Transverse colon (tissue), 4 donors: ENCODE data around the gene RORB. TPM values are rescaled to one million over a fixed set of nuclear protein-coding genes. Genes with fewer than 3 reads are reported as not detected.

Experiments
- DNase-seq: peaks from one replicate; pipeline ENCODE4 v3.0.0-alpha.2; 2019
- H3K27ac ChIP-seq, 4 donors: fragments of 200-600 bp; sonication (generic); 2 replicates each; pipeline ENCODE4 v1.5.1; 2016 to 2018; ENCODE audit warnings: inconsistent platforms in 4 of 4
- H3K27me3 ChIP-seq: fragments of 200-600 bp; sonication (generic); 2 replicates; pipeline ENCODE4 v1.5.1; 2017; ENCODE audit warnings: inconsistent platforms
- H3K36me3 ChIP-seq, 4 donors: fragments of 200-600 bp; sonication (generic); 2 replicates each; pipeline ENCODE4 v1.5.1; 2017 to 2019; ENCODE audit warnings: inconsistent platforms in 4 of 4
- H3K4me1 ChIP-seq, 4 donors: fragments of 200-600 bp; sonication (generic); 2 replicates each; pipeline ENCODE4 v1.5.1; 2017 to 2020; ENCODE audit warnings: inconsistent platforms in 4 of 4
- H3K4me3 ChIP-seq, 4 donors: fragments of 200-600 bp; sonication (generic); 1 replicate in 1 of 4; 2 replicates in 3 of 4; pipeline versions ENCODE4 v1.5.1 to v1.6.1; 2017 to 2019; ENCODE audit warnings: inconsistent platforms in 4 of 4
- H3K9me3 ChIP-seq, 2 donors: fragments of 200-600 bp; sonication (generic); 2 replicates each; pipeline ENCODE4 v1.5.1; 2017 to 2019; ENCODE audit warnings: inconsistent platforms in 2 of 2
- CTCF ChIP-seq, 5 experiments: fragments of 200-600 bp in 3 of 5; fragments of 450-650 bp in 2 of 5; sonication (generic) in 3 of 5; IDR thresholded peaks; 1 replicate in 2 of 5; 2 replicates in 3 of 5; pipeline ENCODE4 v1.5.1; 2016 to 2017; ENCODE audit warnings: antibody characterized with exemption in 5 of 5, inconsistent platforms in 3 of 5, mild to moderate bottlenecking in 2 of 5, moderate library complexity in 1 of 5
- EP300 ChIP-seq: sonication (generic); formaldehyde crosslinking; IDR thresholded peaks from one replicate; pipeline ENCODE4 v1.6.1; 2017; ENCODE audit warnings: antibody characterized with exemption, low read depth
- POLR2A ChIP-seq: fragments of 450-650 bp; IDR thresholded peaks from one replicate; pipeline ENCODE4 v1.6.1; 2016; ENCODE audit warnings: antibody characterized with exemption, mild to moderate bottlenecking, moderate library complexity
- POLR2AphosphoS5 ChIP-seq, 3 donors: sonication (generic); formaldehyde crosslinking; IDR thresholded peaks; one replicate each; pipeline ENCODE4 v1.6.1; 2016; ENCODE audit warnings: antibody characterized with exemption in 3 of 3
- WGBS, 2 donors: methylation state at CpG; one replicate each; pipeline ENCODE4 v1.1.5; 2018; ENCODE audit warnings: low coverage in 1 of 2; 5-methylcytosine and 5-hydroxymethylcytosine counted together
- in situ Hi-C, 4 donors: fragments of 200-750 bp; cut with MboI; loops; one replicate each; pipeline versions ENCODE4 v1.15.0 to v1.15.1; 2017; ENCODE audit warnings: low sequenced_read_pairs in 3 of 4, low pct_ligation_motif_present in 1 of 4, low pct_unique_long_range_greater_than_20kb in 1 of 4
- intact Hi-C: fragments of 100-400 bp; cut with DNase I; formaldehyde crosslinking; loops from one replicate; pipeline ENCODE4 v1.15.1; 2023; ENCODE audit warnings: low total_unique reads
- total RNA-seq, 4 donors: library from RNA; depleted of rRNA; stranded (reverse); fragments of >200 nt; gene quantifications; one replicate each; pipeline ENCODE4 v1.1.0, GENCODE V29; 2016

The RORB gene
- total RNA-seq, 4 donors from 2014 or later: 0.20 to 1.1 (median 0.27) TPM; not detected in 1

GRCh38 chr9:74653410-74654080 lies 156.4 kb downstream of the RORB start:
- in situ Hi-C loops: no loop called here
- no peaks in the 10 kb centered on the region for H3K9me3 ChIP-seq
- intact Hi-C loops: no loop called here
- H3K4me1 ChIP-seq: no peaks in the 10 kb centered on the region
- WGBS, 2 donors: 60 to 68% methylated on average over 7 to 11 of the region's 11 CpGs
- H3K27ac ChIP-seq: no peak overlapping the region
- TF ChIP-seq POLR2A: no peak
- no peak for TF ChIP-seq CTCF (IDR thresholded peaks at IDR 0.05)
- no peak for TF ChIP-seq POLR2AphosphoS5 (IDR thresholded peaks at IDR 0.05)
- no peak for TF ChIP-seq EP300
- no peak for DNase-seq
- no peak overlapping the region for H3K4me3 ChIP-seq
- no peaks in the 10 kb centered on the region for H3K36me3 ChIP-seq
- peaks cover 7% of the 10 kb centered on the region for H3K27me3 ChIP-seq

- H3K36me3 ChIP-seq: no peaks in the 10 kb centered on the region
- DNase-seq: no peak
- H3K4me1 ChIP-seq: no peaks in the 10 kb centered on the region
- no peak overlapping the region for H3K27ac ChIP-seq
- no peaks in the 10 kb centered on the region for H3K9me3 ChIP-seq
- H3K4me3 ChIP-seq: no peak overlapping the region
- in situ Hi-C loops (no loop called here), intact Hi-C loops (no loop called here)
- TF ChIP-seq EP300: no peak
- WGBS, 2 donors: 74 to 82% methylated on average over 3 to 8 of the region's 8 CpGs
- no peaks in the 10 kb centered on the region for H3K27me3 ChIP-seq
These were observed 165.5 kb downstream of the RORB start for GRCh38 chr9:74662674-74663073.

- in situ Hi-C loops (no loop called here), intact Hi-C loops (no loop called here)
- no peaks in the 10 kb centered on the region for H3K4me1 ChIP-seq
- H3K36me3 ChIP-seq: no peaks in the 10 kb centered on the region
- no peak for DNase-seq
- no peak overlapping the region for H3K4me3 ChIP-seq
- H3K27me3 ChIP-seq: no peaks in the 10 kb centered on the region
- no peak for TF ChIP-seq POLR2A
- TF ChIP-seq EP300: no peak
- TF ChIP-seq POLR2AphosphoS5 (IDR thresholded peaks at IDR 0.05): no peak
- no peak for TF ChIP-seq CTCF (IDR thresholded peaks at IDR 0.05)
- H3K9me3 ChIP-seq: no peaks in the 10 kb centered on the region
- 88% methylated on average over 1 of the region's 1 CpG; no CpG with 5 or more reads in 1 of the 2 donors for WGBS, 2 donors
- H3K27ac ChIP-seq: no peak overlapping the region
These were observed 166.3 kb downstream of the RORB start for GRCh38 chr9:74663439-74663838.

GRCh38 chr9:74666625-74667316 lies 169.6 kb downstream of the RORB start:
- no peak overlapping the region for H3K27ac ChIP-seq
- intact Hi-C loops: no loop called here
- no peak overlapping the region for H3K4me3 ChIP-seq
- TF ChIP-seq CTCF (IDR thresholded peaks at IDR 0.05) (no peak), POLR2AphosphoS5 (IDR thresholded peaks at IDR 0.05) (peak in 1 of 3 donors; percentile 24)
- no peaks in the 10 kb centered on the region for H3K27me3 ChIP-seq
- WGBS, 2 donors: 62 to 83% methylated on average over 3 to 4 of the region's 4 CpGs
- no peak for DNase-seq
- in situ Hi-C loops: no loop called here
- H3K36me3 ChIP-seq: no peaks in the 10 kb centered on the region
- H3K9me3 ChIP-seq: no peaks in the 10 kb centered on the region
- no peaks in the 10 kb centered on the region for H3K4me1 ChIP-seq
